ENCODE data around the gene PRPSAP1. TPM values are rescaled to one million over a fixed set of nuclear protein-coding genes. Genes with fewer than 3 reads are reported as not detected.

The PRPSAP1 gene
- total RNA-seq, 3 donors from 2014 or later: 45.3 to 63.0 (median 61.4) TPM

DNA sequence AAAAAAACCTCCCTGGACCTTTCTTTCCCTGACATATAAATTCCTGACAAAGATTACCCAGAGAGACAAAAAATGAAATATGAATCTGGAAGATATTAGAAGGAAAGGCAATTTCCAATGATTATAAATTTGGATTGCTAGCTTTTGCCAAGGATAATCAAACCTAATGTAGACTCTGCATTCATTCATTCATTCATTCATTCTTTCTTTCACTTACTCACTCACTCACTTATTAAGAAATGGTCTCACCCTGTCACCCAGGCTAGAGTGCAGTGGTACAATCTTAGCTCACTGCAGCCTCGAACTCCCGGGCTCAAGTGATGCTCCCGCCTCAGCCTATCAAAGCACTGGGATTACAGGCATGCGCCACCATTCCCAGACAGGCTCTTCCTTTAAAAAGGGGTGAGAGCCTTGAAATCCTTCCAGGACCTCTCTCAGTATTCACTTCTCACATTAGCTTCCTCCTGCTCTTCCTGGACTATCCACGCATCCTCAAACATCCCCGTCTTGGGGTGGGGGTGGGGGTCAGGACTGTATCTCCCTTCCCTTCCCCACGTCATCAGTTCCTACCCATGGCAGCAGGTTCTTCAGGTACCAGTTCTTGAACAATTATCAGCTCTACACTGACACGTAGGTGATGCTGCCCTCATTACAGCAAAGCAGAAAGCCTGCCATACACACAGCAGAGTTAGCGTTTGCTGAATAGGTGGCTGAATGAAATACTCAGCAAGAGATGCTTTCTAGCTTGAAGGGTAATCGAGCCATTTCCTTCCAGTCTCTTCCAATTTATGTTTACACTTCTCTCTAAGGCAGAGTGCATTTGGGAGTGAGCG lies 19.8 kb downstream of the PRPSAP1 start:
- TF ChIP-seq, protein P1, sequence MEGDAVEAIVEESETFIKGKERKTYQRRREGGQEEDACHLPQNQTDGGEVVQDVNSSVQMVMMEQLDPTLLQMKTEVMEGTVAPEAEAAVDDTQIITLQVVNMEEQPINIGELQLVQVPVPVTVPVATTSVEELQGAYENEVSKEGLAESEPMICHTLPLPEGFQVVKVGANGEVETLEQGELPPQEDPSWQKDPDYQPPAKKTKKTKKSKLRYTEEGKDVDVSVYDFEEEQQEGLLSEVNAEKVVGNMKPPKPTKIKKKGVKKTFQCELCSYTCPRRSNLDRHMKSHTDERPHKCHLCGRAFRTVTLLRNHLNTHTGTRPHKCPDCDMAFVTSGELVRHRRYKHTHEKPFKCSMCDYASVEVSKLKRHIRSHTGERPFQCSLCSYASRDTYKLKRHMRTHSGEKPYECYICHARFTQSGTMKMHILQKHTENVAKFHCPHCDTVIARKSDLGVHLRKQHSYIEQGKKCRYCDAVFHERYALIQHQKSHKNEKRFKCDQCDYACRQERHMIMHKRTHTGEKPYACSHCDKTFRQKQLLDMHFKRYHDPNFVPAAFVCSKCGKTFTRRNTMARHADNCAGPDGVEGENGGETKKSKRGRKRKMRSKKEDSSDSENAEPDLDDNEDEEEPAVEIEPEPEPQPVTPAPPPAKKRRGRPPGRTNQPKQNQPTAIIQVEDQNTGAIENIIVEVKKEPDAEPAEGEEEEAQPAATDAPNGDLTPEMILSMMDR (IDR thresholded peaks at IDR 0.05): no peak
- intact Hi-C loops (cut with DNase I, micrococcal nuclease): no loop called here
- no peak for ATAC-seq
- Histone ChIP-seq H3K4me1 (ENCODE audit: low read depth) (no peaks in the 10 kb centered on the region), H3K36me3 (ENCODE audit: low read depth) (no peaks in the 10 kb centered on the region), H3K4me3 (no peak overlapping the region), H3K9me3 (no peaks in the 10 kb centered on the region)
- no peak for DNase-seq

DNA sequence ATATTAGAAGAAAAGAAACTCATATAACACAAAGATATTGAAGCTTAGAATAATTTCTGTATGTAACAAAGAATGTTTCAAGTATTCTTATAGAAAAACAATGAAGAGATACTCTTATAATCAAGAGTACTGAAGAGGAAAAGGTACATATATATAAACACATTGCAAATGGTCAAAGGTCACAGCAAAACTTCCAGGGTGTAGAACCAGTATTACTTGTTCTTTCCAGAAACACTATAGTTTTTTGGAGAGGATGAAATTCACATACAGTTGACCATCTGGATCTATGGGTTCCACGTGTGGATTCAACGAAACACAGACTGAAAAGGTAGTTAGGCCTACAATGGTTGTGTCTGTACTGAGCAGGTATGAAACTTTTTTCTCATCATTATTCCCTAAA lies 22.6 kb downstream of the PRPSAP1 start:
- peak in 1 of 3 donors; percentile 57 for DNase-seq
- TF ChIP-seq, protein P1 (IDR thresholded peaks at IDR 0.05): no peak

DNA sequence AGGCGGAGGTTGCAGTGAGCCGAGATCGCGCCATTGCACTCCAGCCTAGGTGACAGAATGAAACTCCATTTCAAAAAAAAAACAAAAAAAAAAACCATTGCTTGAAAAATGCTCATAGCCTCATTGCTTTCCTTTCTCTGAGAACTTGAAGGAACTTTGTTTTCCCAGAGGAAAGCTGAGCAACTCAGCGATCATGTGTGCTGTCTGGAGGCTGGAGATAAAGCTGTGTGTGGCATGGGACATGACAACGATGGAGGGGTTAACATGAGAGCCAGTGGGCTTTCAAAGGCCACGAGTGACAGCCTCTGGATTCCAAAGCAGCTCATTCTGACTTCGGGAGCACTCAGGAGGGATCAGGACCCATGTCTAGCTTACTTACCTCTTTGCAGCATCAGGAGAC lies 24.1 kb downstream of the PRPSAP1 start:
- no peaks in the 10 kb centered on the region for H3K9me3 ChIP-seq
- H3K4me1 ChIP-seq (ENCODE audit: low read depth): no peaks in the 10 kb centered on the region
- ATAC-seq (no peak), DNase-seq (no peak)
- no peak overlapping the region for H3K4me3 ChIP-seq
- no peaks in the 10 kb centered on the region for H3K36me3 ChIP-seq (ENCODE audit: low read depth)
- TF ChIP-seq, protein P1 (IDR thresholded peaks at IDR 0.05): no peak
- intact Hi-C loops (cut with DNase I, micrococcal nuclease): no loop called here

More for the DNA sequence above, 22.6 kb downstream of the PRPSAP1 start:
- Histone ChIP-seq H3K4me1 (ENCODE audit: low read depth) (no peaks in the 10 kb centered on the region), H3K9me3 (no peaks in the 10 kb centered on the region), H3K4me3 (no peak overlapping the region), H3K36me3 (ENCODE audit: low read depth) (no peaks in the 10 kb centered on the region)
- intact Hi-C loops (cut with DNase I, micrococcal nuclease): no loop called here
- ATAC-seq: peak; percentile 82

DNA sequence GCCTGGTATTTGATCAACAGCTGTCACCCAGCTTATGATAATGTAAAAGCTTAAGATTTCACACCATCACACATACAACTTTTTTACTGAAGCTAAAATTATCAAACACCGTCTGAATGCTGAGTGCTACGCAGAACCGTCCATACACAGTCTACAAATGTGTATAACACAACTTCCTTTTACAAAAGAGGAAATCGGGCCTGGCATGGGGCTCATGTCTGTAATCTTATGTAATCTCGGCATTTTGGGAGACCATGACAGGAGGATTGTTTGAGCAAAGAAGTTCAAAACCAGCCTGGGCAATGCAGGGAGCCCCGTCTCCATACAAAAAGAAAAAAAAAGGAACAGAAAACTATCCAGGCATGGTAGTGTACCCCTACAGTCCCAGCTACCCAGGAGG lies 26.0 kb downstream of the PRPSAP1 start:
- DNase-seq: peak in 1 of 3 donors; percentile 15
- no peak overlapping the region for H3K4me3 ChIP-seq
- peak; percentile 31 for ATAC-seq
- no peaks in the 10 kb centered on the region for H3K36me3 ChIP-seq (ENCODE audit: low read depth)
- TF ChIP-seq, protein P1 (IDR thresholded peaks at IDR 0.05): no peak
- H3K9me3 ChIP-seq: no peaks in the 10 kb centered on the region
- intact Hi-C loops (cut with DNase I, micrococcal nuclease): no loop called here
- H3K4me1 ChIP-seq (ENCODE audit: low read depth): no peaks in the 10 kb centered on the region

DNA sequence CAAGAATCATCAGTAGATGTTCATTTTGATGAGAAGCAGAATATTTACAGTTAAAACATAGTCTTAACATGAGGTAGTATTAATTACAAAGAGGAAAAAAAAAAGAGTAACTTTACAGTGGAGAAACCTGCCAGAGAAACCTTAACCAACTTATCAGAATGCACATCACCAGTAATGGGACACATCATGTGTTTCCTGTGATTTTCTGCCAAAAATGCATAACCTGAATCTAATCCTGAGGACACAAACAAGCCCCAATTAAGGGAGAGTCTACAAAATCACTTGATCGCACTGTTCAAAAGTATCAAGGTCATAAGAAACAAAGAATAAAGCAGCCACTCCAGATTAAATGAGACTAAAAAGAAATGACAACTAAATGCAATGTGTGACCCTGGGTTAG lies 27.4 kb downstream of the PRPSAP1 start:
- Histone ChIP-seq H3K4me1 (ENCODE audit: low read depth) (no peaks in the 10 kb centered on the region), H3K36me3 (ENCODE audit: low read depth) (no peaks in the 10 kb centered on the region)
- no peak for ATAC-seq

More for the DNA sequence above, 27.4 kb downstream of the PRPSAP1 start:
- DNase-seq: no peak
- TF ChIP-seq, protein P1 (IDR thresholded peaks at IDR 0.05): no peak
- Histone ChIP-seq H3K9me3 (no peaks in the 10 kb centered on the region), H3K4me3 (no peak overlapping the region)
- intact Hi-C loops (cut with DNase I, micrococcal nuclease): no loop called here
